HG03175 (cell line): ENCODE results near the gene OSM.

Experiments
- ATAC-seq: cut with Tn5 transposase; IDR thresholded peaks from one replicate; pipeline ENCODE4 v1.9.1; 2021; ENCODE audit warnings: mild to moderate bottlenecking, moderate library complexity; ENCODE audit not compliant: unreplicated experiment

OSM gene

GRCh38 chr22:30212996-30213441 lies 53.6 kb downstream of the OSM start:
- no peak for ATAC-seq
